ENCODE measurements around the gene BLOC1S5. TPM values are rescaled to one million over a fixed set of nuclear protein-coding genes. Genes with fewer than 3 reads are reported as not detected.
A peak's percentile ranks its signal among the peaks of the same experiment; 100 is the strongest.

Gene BLOC1S5
- total and polyA plus RNA-seq, 2 of the 8 experiments (the other 6 are each of a cell fraction or from before 2014, with no cell fraction given): 3.4 to 17.2 TPM

DNA sequence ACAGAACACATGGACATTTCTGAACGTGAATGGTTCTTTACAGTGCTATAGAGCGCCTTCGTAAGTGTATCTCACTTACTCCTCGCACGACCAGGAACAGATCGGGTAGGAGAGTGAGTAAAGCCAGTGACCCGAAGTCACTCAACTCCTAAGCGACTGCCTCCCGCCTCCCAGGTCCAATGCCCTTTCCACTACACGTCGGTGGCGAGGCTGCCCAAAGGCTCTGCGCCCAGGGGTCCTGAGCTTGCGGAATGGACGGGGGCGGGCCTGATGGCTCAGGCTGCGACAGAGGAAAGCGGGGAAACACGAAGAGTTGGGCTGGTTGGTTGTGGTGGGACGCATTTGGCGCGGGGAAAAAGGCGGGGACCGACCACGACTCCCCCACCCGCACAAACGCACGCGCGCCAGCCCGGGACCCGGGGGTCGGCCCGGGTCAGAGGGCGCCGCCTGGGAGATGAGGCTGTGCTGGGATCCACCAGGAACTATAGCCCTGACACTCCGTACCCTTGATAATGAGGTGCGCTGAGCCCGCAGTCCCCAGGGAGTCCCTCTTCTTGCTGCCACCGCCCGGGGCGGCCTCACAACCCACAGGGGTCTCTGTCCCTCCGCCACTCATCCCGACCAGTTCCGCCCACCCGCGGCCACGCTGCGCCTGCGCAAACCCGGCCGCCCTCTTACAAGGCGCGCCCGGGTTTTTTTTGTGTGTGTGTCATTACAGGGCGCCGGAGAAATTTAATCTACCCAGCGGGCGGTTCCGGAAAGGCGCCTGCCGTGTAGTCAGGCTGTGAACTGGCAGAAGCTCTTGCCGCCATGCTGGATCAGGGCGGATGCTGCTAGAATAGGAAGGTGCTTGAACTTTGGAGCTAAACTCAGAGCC lies at the start of gene BLOC1S5 (continued):
- TF ChIP-seq POLR2A (IDR thresholded peaks at IDR 0.05; ENCODE audit: control extremely low read depth in 1 of 2, low read depth in 2 of 2, low read length in 2 of 2) (peak; percentile 41 to 81), GABPA (IDR thresholded peaks at IDR 0.05; ENCODE audit: borderline replicate concordance, insufficient read depth, low read length) (no peak), SIX5 (IDR thresholded peaks at IDR 0.05; ENCODE audit: low read depth, low read length) (peak; percentile 71), YY1 (IDR thresholded peaks at IDR 0.05; ENCODE audit: low read depth, low read length) (peak; percentile 100), RFX5 (IDR thresholded peaks at IDR 0.05; ENCODE audit: borderline replicate concordance, low read depth, low read length) (no peak), KDM1A (IDR thresholded peaks at IDR 0.05; ENCODE audit: borderline replicate concordance, low read length) (peak; percentile 18; the same call in 1 of the 2 replicates), FOSL1 (IDR thresholded peaks at IDR 0.05; ENCODE audit: insufficient read depth, low read depth, low read length) (no peak), POLR2AphosphoS5 (IDR thresholded peaks at IDR 0.05; ENCODE audit: low read depth, low read length) (peak; percentile 55), CEBPB (IDR thresholded peaks at IDR 0.05; ENCODE audit: low read depth, low read length) (no peak), KDM5A (IDR thresholded peaks at IDR 0.05; ENCODE audit: low read length) (no peak), HDAC2 (IDR thresholded peaks at IDR 0.05; ENCODE audit: borderline replicate concordance in 1 of 2, low read depth in 2 of 2, low read length in 2 of 2) (peak in 1 of 2 experiments; percentile 95; a peak in 1 of 4 replicates), TAF1 (IDR thresholded peaks at IDR 0.05; ENCODE audit: low read depth, low read length) (no peak), TEAD4 (IDR thresholded peaks at IDR 0.05; ENCODE audit: low read depth, low read length) (no peak), SIRT6 (IDR thresholded peaks at IDR 0.05; ENCODE audit: low read length) (no peak), PHF8 (conservative IDR thresholded peaks at IDR 0.05; ENCODE audit: low read depth, low read length) (peak; percentile 76)
- TF ChIP-seq, protein P1, sequence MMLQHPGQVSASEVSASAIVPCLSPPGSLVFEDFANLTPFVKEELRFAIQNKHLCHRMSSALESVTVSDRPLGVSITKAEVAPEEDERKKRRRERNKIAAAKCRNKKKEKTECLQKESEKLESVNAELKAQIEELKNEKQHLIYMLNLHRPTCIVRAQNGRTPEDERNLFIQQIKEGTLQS (IDR thresholded peaks at IDR 0.05; ENCODE audit: insufficient read depth, low read depth, low read length): peak; percentile 79
- TF ChIP-seq, protein P2, sequence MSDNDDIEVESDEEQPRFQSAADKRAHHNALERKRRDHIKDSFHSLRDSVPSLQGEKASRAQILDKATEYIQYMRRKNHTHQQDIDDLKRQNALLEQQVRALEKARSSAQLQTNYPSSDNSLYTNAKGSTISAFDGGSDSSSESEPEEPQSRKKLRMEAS (IDR thresholded peaks at IDR 0.05): peak; percentile 5; the same call in 1 of the 2 replicates
- TF ChIP-seq, protein P3, sequence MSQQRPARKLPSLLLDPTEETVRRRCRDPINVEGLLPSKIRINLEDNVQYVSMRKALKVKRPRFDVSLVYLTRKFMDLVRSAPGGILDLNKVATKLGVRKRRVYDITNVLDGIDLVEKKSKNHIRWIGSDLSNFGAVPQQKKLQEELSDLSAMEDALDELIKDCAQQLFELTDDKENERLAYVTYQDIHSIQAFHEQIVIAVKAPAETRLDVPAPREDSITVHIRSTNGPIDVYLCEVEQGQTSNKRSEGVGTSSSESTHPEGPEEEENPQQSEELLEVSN (IDR thresholded peaks at IDR 0.05): peak; percentile 32
